A673 (cell line): ENCODE results near the gene VAMP2. TPM values are rescaled to one million over a fixed set of nuclear protein-coding genes. Genes with fewer than 3 reads are reported as not detected.

Experiments
- BruUV-seq: library from RNA; stranded (reverse); fragments of 400-500 nt; replicated peaks from 2 replicates; lab custom pipeline; 2021; lab: Mats Ljungman, UMichigan
- CTCF ChIA-PET: fragments of 300-600 bp; sonication (Branson Sonifier 250); formaldehyde crosslinking; loops from one replicate; lab custom pipeline; 2022; ENCODE audit warnings: antibody characterized with exemption; lab: Charles Lee
- POLR2A ChIA-PET: fragments of 300-600 bp; sonication (Branson Sonifier 250); formaldehyde crosslinking; loops from one replicate; lab custom pipeline; 2022; ENCODE audit warnings: antibody characterized with exemption; ENCODE audit not compliant: low non-redundant PET; lab: Charles Lee
- DNase-seq: peaks from one replicate; pipeline ENCODE4 v3.0.0-alpha.2; 2015; ENCODE audit warnings: low spot score
- H3K27ac ChIP-seq: fragments of 200-600 bp; sonication (generic); 2 replicates; pipeline ENCODE4 v1.5.1; 2016; ENCODE audit warnings: mixed run types, low read depth, mild to moderate bottlenecking, mixed read lengths, antibody characterized with exemption, low read length; ENCODE audit not compliant: poor library complexity, severe bottlenecking
- H3K27me3 ChIP-seq: fragments of 200-600 bp; sonication (generic); replicated peaks from 2 replicates; pipeline ENCODE4 v1.6.1; 2017; ENCODE audit warnings: mixed run types, low read depth, mild to moderate bottlenecking, mixed read lengths, antibody characterized with exemption, low read length; ENCODE audit not compliant: insufficient read depth, poor library complexity
- H3K36me3 ChIP-seq: fragments of 200-600 bp; sonication (generic); 2 replicates; pipeline ENCODE4 v1.6.1; 2016; ENCODE audit warnings: mixed run types, mild to moderate bottlenecking, mixed read lengths, antibody characterized with exemption, low read length; ENCODE audit not compliant: insufficient read depth, poor library complexity, severe bottlenecking
- H3K4me1 ChIP-seq: fragments of 200-600 bp; sonication (generic); 2 replicates; pipeline ENCODE4 v1.6.1; 2017; ENCODE audit warnings: mixed run types, mild to moderate bottlenecking, mixed read lengths, antibody characterized with exemption, low read length; ENCODE audit not compliant: insufficient read depth, poor library complexity, severe bottlenecking
- H3K4me3 ChIP-seq: fragments of 200-600 bp; sonication (generic); 2 replicates; pipeline ENCODE4 v1.5.1; 2016; ENCODE audit warnings: low read depth, mixed run types, mild to moderate bottlenecking, mixed read lengths, low read length; ENCODE audit not compliant: poor library complexity, severe bottlenecking
- H3K9me3 ChIP-seq: fragments of 200-600 bp; sonication (generic); 2 replicates; pipeline ENCODE4 v1.6.1; 2016; ENCODE audit warnings: mixed run types, low read depth, mild to moderate bottlenecking, mixed read lengths, antibody characterized with exemption, low read length; ENCODE audit not compliant: poor library complexity, severe bottlenecking
- EZH2 ChIP-seq: fragments of 200-600 bp; sonication (generic); IDR thresholded peaks from 2 replicates; pipeline ENCODE4 v1.6.1; 2017; ENCODE audit warnings: borderline replicate concordance, low read depth, mild to moderate bottlenecking, mixed read lengths, antibody characterized with exemption, low read length; ENCODE audit not compliant: poor library complexity, severe bottlenecking
- intact Hi-C: fragments of 100-400 bp; cut with micrococcal nuclease; formaldehyde crosslinking; loops from one replicate; pipeline ENCODE4 v1.10.0; 2022; ENCODE audit not compliant: unreplicated experiment
- total RNA-seq: library from RNA; stranded (reverse); gene quantifications from 2 replicates; pipeline ENCODE4 v1.2.3, GENCODE V29; 2021
- TF ChIP-seq, protein P1 (sequence below): fragments of 300-800, 200-600 bp; sonication (generic); conservative IDR thresholded peaks from 2 replicates; pipeline ENCODE4 v1.5.1; 2017; ENCODE audit warnings: low read depth, mild to moderate bottlenecking, antibody characterized with exemption, low read length, moderate library complexity, mixed read lengths

Gene VAMP2
- total RNA-seq, 1 experiment from 2014 or later: 41.3 TPM

DNA sequence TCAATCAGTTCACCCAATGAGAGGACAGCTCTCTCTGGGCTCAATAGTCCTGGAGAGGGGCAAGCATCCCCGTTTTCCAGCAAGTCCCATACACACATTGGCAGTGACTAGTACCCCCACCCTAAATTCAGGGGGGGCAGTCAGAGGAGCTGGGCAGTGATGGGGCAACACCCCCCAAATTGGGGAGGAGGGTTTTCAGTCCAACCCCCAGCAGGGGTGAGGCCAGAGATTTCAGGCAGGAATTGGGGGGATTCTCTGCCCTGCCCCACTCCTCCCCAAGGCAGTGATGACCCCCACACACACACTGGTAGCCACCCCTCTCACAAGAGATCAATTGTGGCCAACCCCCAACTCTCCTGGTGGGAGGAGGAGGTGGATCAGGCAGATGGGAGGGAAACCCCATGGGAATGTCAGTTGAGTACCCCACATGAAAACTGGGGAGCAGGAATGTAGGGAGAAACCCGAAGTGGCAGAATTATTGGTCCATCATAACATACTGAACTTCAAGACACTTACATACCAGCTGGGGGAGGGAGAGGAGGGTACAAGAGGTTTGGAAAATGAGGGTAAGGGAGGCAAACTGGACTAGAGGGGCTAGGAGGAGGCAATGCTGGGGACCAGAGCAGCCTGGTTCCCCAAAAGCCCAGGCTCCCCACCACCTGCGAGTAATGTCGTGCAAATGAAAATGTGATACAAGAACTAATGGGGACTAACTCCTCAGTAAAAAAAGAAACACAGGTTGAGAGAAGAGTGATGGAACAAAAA, 3.1 kb downstream of the VAMP2 start:
- peaks cover 22% of the 10 kb centered on the region for H3K36me3 ChIP-seq
- ChIA-PET CTCF (no interaction called here), POLR2A (no interaction called here)
- BruUV-seq: no TSS peak
- H3K9me3 ChIP-seq: no peaks in the 10 kb centered on the region
- no peaks in the 10 kb centered on the region for H3K27me3 ChIP-seq
- peaks cover 43% of the 10 kb centered on the region for H3K4me1 ChIP-seq
- TF ChIP-seq EZH2: no peak
- TF ChIP-seq, protein P1, sequence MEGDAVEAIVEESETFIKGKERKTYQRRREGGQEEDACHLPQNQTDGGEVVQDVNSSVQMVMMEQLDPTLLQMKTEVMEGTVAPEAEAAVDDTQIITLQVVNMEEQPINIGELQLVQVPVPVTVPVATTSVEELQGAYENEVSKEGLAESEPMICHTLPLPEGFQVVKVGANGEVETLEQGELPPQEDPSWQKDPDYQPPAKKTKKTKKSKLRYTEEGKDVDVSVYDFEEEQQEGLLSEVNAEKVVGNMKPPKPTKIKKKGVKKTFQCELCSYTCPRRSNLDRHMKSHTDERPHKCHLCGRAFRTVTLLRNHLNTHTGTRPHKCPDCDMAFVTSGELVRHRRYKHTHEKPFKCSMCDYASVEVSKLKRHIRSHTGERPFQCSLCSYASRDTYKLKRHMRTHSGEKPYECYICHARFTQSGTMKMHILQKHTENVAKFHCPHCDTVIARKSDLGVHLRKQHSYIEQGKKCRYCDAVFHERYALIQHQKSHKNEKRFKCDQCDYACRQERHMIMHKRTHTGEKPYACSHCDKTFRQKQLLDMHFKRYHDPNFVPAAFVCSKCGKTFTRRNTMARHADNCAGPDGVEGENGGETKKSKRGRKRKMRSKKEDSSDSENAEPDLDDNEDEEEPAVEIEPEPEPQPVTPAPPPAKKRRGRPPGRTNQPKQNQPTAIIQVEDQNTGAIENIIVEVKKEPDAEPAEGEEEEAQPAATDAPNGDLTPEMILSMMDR: no peak
- H3K4me3 ChIP-seq: no peak overlapping the region
- intact Hi-C loops: no loop called here
- DNase-seq: no peak
- peak overlapping the region; percentile 18 for H3K27ac ChIP-seq

DNA sequence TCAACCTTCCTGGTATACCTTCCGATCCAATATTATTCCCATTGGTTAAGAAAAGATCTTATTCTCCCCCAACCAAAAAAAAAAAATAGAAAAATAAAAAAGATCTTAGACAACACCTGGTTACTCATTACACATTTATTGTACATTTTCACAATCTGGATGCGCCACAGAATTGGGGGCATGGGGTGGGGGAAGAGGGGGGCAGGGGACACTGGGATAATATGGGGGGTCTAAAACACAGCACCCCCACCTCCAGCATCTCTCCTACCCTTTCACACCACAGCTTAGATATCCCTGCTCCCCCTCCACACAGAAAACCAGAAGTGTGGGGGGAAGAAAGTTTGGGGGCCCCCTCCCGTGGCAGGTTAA, 3.7 kb downstream of the VAMP2 start:
- Histone ChIP-seq H3K4me3 (no peak overlapping the region), H3K27ac (no peak overlapping the region), H3K4me1 (peaks cover 41% of the 10 kb centered on the region), H3K36me3 (peaks cover 22% of the 10 kb centered on the region), H3K27me3 (no peaks in the 10 kb centered on the region), H3K9me3 (no peaks in the 10 kb centered on the region)
- no TSS peak for BruUV-seq
- ChIA-PET POLR2A (interaction anchor here (1.0 kb wide), 1 partner anchor 14 kb away, joined by 3 read pairs; no protein-coding TSS in a partner anchor), CTCF (interaction anchor here (1.0 kb wide), 1 partner anchor 14 kb away, joined by 4 read pairs; no protein-coding TSS in a partner anchor)
- intact Hi-C loops: no loop called here
- no peak for DNase-seq
- no peak for TF ChIP-seq EZH2
- TF ChIP-seq, protein P1: no peak

DNA sequence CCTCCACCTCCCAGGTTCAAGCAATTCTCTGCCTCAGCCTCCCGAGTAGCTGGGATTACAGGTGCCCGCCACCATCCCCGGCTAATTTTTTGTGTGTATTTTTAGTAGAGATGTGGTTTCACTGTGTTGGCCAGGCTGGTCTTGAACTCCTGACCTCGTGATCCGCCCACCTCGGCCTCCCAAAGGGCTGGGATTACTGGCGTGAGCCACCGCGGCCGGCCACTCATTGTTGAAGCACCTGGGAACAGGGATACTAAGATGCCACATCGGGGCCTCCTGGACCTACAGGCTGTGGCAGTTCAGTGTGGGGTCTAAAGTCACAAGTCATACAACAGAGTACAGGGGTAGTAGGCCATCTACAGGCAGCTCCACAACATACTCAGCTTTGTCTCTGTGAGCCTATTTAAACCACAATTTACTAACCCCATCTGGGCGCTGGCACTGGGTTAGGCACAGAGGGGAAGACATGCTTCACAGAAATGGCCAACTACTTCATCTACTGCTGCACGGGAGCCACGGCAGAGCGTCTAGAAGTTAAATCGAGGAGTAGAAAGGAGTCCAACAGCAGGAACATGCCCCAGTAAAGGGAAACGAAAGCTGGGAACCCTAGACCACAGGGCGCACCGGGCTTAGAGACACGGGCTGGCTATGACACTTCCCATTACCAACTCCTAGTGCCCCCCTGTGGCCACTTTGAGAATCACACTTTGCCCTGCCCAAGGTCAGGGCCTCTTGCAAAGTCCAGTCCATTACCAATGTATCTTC, 4.3 kb downstream of the VAMP2 start:
- ChIA-PET POLR2A (interaction anchor here (1.0 kb wide), 1 partner anchor 15 kb away, joined by 3 read pairs; no protein-coding TSS in a partner anchor), CTCF (interaction anchor here (1.0 kb wide), 1 partner anchor 15 kb away, joined by 4 read pairs; no protein-coding TSS in a partner anchor)
- H3K4me3 ChIP-seq: no peak overlapping the region
- no TSS peak for BruUV-seq
- DNase-seq: peak; percentile 88
- intact Hi-C loops: no loop called here
- no peaks in the 10 kb centered on the region for H3K27me3 ChIP-seq
- H3K27ac ChIP-seq: peak overlapping the region; percentile 61
- H3K36me3 ChIP-seq: peaks cover 22% of the 10 kb centered on the region
- TF ChIP-seq EZH2: no peak
- TF ChIP-seq, protein P1: peak; percentile 89
- no peaks in the 10 kb centered on the region for H3K9me3 ChIP-seq
- peaks cover 41% of the 10 kb centered on the region for H3K4me1 ChIP-seq
